ENCODE measurements around the gene SLC25A2. TPM values are rescaled to one million over a fixed set of nuclear protein-coding genes. Genes with fewer than 3 reads are reported as not detected.

SLC25A2 gene
- total and polyA plus RNA-seq, 2 of the 13 experiments (the other 11 are each of a cell fraction or from before 2014, with no cell fraction given) = 0.13 TPM; not detected in 1

DNA sequence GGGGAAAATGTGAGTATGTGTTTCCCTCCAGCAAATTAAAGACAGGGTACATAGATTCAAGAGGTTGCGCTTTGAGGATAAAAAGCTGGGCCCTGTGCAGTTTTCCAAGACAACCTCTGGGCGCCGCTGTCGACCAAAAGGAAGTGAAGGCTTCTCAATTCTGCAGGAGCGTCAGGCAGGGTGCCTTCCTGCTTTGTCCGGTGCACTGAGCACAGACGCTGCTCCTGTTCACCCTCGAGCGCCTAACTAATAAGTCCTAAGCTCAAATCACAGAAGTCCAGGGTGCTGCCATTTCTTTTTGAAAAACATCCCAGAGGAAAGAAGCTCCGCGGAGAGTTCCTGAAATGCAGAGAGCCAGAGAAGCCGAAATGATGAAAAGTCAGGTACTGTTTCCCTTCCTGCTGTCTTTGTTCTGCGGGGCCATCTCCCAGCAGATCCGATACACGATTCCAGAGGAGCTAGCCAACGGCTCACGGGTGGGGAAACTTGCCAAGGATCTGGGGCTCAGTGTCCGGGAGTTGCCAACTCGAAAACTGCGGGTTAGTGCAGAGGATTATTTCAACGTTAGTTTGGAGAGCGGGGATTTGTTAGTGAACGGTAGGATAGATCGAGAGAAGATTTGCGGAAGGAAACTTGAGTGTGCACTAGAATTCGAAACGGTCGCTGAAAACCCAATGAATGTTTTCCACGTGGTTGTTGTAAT, 46.2 kb upstream of the SLC25A2 start, which contains the start of gene PCDHGB1 (continued):
- TF ChIP-seq TBX2 (CRISPR knock-in tag; IDR thresholded peaks at IDR 0.05; ENCODE audit: borderline replicate concordance) (0 out of 2 replicates have a peak, but pooled peaks have one; percentile 24), ZNF761 (CRISPR knock-in tag; conservative IDR thresholded peaks at IDR 0.05) (no peak), ZNF10 (CRISPR knock-in tag; IDR thresholded peaks at IDR 0.05; ENCODE audit: borderline replicate concordance, low read depth) (no peak), ETV5 (CRISPR knock-in tag; IDR thresholded peaks at IDR 0.05; ENCODE audit: borderline replicate concordance) (peak; percentile 54; the same call in 1 of the 2 replicates), ELF1 (CRISPR knock-in tag; IDR thresholded peaks at IDR 0.05) (peak; percentile 48; the same call in 1 of the 2 replicates), FOXC1 (CRISPR knock-in tag; IDR thresholded peaks at IDR 0.05; ENCODE audit: borderline replicate concordance) (peak; percentile 48; the same call in 1 of the 2 replicates), KDM2A (CRISPR knock-in tag; IDR thresholded peaks at IDR 0.05; ENCODE audit: borderline replicate concordance, low read depth) (peak; percentile 44; the same call in 1 of the 2 replicates), PHF8 (CRISPR knock-in tag; IDR thresholded peaks at IDR 0.05) (0 out of 2 replicates have a peak, but pooled peaks have one; percentile 36), KAT8 (CRISPR knock-in tag; IDR thresholded peaks at IDR 0.05) (peak; percentile 64; the same call in 1 of the 2 replicates), STAG1 (CRISPR knock-in tag; IDR thresholded peaks at IDR 0.05) (peak; percentile 70), RAD21 (CRISPR knock-in tag; IDR thresholded peaks at IDR 0.05) (peak; percentile 67), GABPB1 (CRISPR knock-in tag; IDR thresholded peaks at IDR 0.05) (peak; percentile 61; the same call in 1 of the 2 replicates), SMC3 (IDR thresholded peaks at IDR 0.05; ENCODE audit: low read length) (peak; percentile 54), HIVEP1 (CRISPR knock-in tag; IDR thresholded peaks at IDR 0.05) (no peak), MIXL1 (CRISPR knock-in tag; IDR thresholded peaks at IDR 0.05) (peak; percentile 18; the same call in 1 of the 2 replicates), GABPA (IDR thresholded peaks at IDR 0.05; ENCODE audit: low read depth, low read length) (no peak), GABPA (CRISPR knock-in tag; IDR thresholded peaks at IDR 0.05; ENCODE audit: low read depth) (peak; percentile 74), NR2F2 (IDR thresholded peaks at IDR 0.05; ENCODE audit: borderline replicate concordance, low read depth) (no peak), ZNF333 (CRISPR knock-in tag; IDR thresholded peaks at IDR 0.05; ENCODE audit: borderline replicate concordance) (no peak), XRCC5 (optimal IDR thresholded peaks at IDR 0.05; ENCODE audit: low read length) (peak; percentile 67)
- TF ChIP-seq, protein P1, sequence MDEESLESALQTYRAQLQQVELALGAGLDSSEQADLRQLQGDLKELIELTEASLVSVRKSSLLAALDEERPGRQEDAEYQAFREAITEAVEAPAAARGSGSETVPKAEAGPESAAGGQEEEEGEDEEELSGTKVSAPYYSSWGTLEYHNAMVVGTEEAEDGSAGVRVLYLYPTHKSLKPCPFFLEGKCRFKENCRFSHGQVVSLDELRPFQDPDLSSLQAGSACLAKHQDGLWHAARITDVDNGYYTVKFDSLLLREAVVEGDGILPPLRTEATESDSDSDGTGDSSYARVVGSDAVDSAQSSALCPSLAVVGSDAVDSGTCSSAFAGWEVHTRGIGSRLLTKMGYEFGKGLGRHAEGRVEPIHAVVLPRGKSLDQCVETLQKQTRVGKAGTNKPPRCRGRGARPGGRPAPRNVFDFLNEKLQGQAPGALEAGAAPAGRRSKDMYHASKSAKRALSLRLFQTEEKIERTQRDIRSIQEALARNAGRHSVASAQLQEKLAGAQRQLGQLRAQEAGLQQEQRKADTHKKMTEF (CRISPR knock-in tag; IDR thresholded peaks at IDR 0.05) = peak; percentile 31; the same call in 1 of the 2 replicates
- TF ChIP-seq, protein P2, sequence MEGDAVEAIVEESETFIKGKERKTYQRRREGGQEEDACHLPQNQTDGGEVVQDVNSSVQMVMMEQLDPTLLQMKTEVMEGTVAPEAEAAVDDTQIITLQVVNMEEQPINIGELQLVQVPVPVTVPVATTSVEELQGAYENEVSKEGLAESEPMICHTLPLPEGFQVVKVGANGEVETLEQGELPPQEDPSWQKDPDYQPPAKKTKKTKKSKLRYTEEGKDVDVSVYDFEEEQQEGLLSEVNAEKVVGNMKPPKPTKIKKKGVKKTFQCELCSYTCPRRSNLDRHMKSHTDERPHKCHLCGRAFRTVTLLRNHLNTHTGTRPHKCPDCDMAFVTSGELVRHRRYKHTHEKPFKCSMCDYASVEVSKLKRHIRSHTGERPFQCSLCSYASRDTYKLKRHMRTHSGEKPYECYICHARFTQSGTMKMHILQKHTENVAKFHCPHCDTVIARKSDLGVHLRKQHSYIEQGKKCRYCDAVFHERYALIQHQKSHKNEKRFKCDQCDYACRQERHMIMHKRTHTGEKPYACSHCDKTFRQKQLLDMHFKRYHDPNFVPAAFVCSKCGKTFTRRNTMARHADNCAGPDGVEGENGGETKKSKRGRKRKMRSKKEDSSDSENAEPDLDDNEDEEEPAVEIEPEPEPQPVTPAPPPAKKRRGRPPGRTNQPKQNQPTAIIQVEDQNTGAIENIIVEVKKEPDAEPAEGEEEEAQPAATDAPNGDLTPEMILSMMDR (CRISPR knock-in tag; IDR thresholded peaks at IDR 0.05) = peak; percentile 85
- TF ChIP-seq, protein P3, sequence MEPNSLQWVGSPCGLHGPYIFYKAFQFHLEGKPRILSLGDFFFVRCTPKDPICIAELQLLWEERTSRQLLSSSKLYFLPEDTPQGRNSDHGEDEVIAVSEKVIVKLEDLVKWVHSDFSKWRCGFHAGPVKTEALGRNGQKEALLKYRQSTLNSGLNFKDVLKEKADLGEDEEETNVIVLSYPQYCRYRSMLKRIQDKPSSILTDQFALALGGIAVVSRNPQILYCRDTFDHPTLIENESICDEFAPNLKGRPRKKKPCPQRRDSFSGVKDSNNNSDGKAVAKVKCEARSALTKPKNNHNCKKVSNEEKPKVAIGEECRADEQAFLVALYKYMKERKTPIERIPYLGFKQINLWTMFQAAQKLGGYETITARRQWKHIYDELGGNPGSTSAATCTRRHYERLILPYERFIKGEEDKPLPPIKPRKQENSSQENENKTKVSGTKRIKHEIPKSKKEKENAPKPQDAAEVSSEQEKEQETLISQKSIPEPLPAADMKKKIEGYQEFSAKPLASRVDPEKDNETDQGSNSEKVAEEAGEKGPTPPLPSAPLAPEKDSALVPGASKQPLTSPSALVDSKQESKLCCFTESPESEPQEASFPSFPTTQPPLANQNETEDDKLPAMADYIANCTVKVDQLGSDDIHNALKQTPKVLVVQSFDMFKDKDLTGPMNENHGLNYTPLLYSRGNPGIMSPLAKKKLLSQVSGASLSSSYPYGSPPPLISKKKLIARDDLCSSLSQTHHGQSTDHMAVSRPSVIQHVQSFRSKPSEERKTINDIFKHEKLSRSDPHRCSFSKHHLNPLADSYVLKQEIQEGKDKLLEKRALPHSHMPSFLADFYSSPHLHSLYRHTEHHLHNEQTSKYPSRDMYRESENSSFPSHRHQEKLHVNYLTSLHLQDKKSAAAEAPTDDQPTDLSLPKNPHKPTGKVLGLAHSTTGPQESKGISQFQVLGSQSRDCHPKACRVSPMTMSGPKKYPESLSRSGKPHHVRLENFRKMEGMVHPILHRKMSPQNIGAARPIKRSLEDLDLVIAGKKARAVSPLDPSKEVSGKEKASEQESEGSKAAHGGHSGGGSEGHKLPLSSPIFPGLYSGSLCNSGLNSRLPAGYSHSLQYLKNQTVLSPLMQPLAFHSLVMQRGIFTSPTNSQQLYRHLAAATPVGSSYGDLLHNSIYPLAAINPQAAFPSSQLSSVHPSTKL (CRISPR knock-in tag; IDR thresholded peaks at IDR 0.05) = peak; percentile 36; the same call in 1 of the 2 replicates
